CD4-positive, CD25-positive, alpha-beta regulatory T cell (primary cell): Measurements from ENCODE around the gene JMJD1C. TPM values are rescaled to one million over a fixed set of nuclear protein-coding genes. Genes with fewer than 3 reads are reported as not detected.

Experiments used
- ATAC-seq, 2 donors: fragments of 150-1000 bp; cut with Tn5 transposase; one replicate each; pipeline ENCODE4 v1.10.0; 2021; ENCODE audit warnings: low read depth in 2 of 2, moderate number of reproducible peaks in 2 of 2, moderate library complexity in 1 of 2
- DNase-seq, 3 donors: peaks; one replicate each; pipeline versions ENCODE4 v3.0.0 to v3.0.0-alpha.2; 2012 to 2022; ENCODE audit warnings: mixed read lengths in 1 of 3
- H3K27ac ChIP-seq: one replicate; pipeline ENCODE4 v1.7.0; 2013; ENCODE audit warnings: mild to moderate bottlenecking, low read length; ENCODE audit not compliant: insufficient read depth, poor library complexity, severe bottlenecking
- H3K27me3 ChIP-seq: one replicate; pipeline ENCODE4 v1.7.0; 2013; ENCODE audit warnings: low read length; ENCODE audit not compliant: control insufficient read depth, insufficient read depth
- H3K36me3 ChIP-seq: one replicate; pipeline ENCODE4 v1.7.0; 2013; ENCODE audit warnings: mild to moderate bottlenecking, low read length, moderate library complexity; ENCODE audit not compliant: control insufficient read depth, insufficient read depth
- H3K4me1 ChIP-seq: 2 replicates; pipeline ENCODE4 v1.7.0; 2013; ENCODE audit warnings: mild to moderate bottlenecking, low read length; ENCODE audit not compliant: insufficient read depth, control insufficient read depth, poor library complexity, severe bottlenecking
- H3K4me3 ChIP-seq: one replicate; pipeline ENCODE4 v1.7.0; 2013; ENCODE audit warnings: low read depth, mild to moderate bottlenecking, low read length, moderate library complexity
- H3K9me3 ChIP-seq, 2 experiments: 1 replicate in 1 of 2; 2 replicates in 1 of 2; pipeline ENCODE4 v1.7.0; 2013; ENCODE audit warnings: low read length in 2 of 2, mild to moderate bottlenecking in 1 of 2, moderate library complexity in 1 of 2; ENCODE audit not compliant: control insufficient read depth in 2 of 2
- H3K27ac Mint-ChIP-seq, 3 donors: one replicate each; pipeline ENCODE4 v1.8.0; 2020 to 2022; ENCODE audit warnings: mild to moderate bottlenecking in 3 of 3, mixed read lengths in 3 of 3, moderate library complexity in 2 of 3
- H3K27me3 Mint-ChIP-seq: one replicate; pipeline ENCODE4 v1.8.0; 2022; ENCODE audit warnings: mild to moderate bottlenecking, mixed read lengths
- H3K36me3 Mint-ChIP-seq: one replicate; pipeline ENCODE4 v1.8.0; 2020; ENCODE audit warnings: mixed read lengths
- H3K4me1 Mint-ChIP-seq, 4 donors: one replicate each; pipeline ENCODE4 v1.8.0; 2020 to 2022; ENCODE audit warnings: mixed read lengths in 4 of 4, mild to moderate bottlenecking in 1 of 4
- H3K4me3 Mint-ChIP-seq, 4 donors: one replicate each; pipeline ENCODE4 v1.8.0; 2020 to 2022; ENCODE audit warnings: mild to moderate bottlenecking in 4 of 4, mixed read lengths in 4 of 4, moderate library complexity in 3 of 4
- H3K9me3 Mint-ChIP-seq, 7 donors: one replicate each; pipeline ENCODE4 v1.8.0; 2020 to 2022; ENCODE audit warnings: mixed read lengths in 7 of 7, mild to moderate bottlenecking in 3 of 7, moderate library complexity in 2 of 7
- polyA plus RNA-seq, 4 donors: library from polyadenylated mRNA; unstranded; fragments of 300-500 nt; fragmentation: Illumina TruSeq; gene quantifications; one replicate each; pipeline ENCODE4 v1.2.3, GENCODE V29; 2021
- total RNA-seq: library from RNA; stranded (reverse); gene quantifications from one replicate; pipeline ENCODE4 v1.2.3, GENCODE V29; 2022

JMJD1C gene
- total and polyA plus RNA-seq, 5 donors from 2014 or later, result 35.5 to 222 (median 46.4) TPM

DNA sequence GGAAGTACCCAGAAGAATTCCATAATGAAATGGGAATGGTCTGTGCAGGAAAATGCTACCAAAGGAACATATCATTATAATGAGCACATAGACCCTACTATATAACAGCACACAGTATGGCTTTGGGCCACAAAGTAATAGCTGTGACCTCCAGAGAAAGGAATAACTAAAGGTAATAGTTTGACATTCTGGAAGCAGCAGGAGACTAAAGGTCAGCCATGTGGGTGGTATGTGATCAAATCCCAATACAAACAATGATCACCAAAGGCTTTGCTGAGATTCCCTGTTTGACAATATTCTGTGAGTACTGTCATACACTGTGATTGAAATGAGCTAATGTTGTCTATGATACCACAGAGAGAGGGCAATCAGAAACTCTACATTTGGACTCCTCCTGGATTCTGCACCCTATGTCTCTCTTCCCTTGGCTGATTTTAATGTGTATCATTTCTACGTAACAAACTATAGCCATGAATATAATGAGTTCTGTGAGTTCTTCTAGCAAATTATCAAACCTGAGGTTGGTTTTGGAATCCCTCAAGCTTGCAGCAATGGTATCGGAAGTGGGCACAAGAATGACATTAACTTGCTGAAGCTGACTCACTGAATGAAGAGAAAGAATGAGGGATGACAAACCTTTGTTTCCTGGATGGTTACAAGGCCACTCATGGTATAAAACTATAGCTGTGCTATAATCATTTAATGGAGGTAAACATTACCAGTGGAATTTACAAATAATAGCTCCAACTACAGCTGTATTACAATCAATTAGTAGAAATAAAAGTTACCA, 99.6 kb downstream of the JMJD1C start:
- Mint-ChIP-seq H3K4me3 (no peak overlapping the region), H3K9me3 (no peaks in the 10 kb centered on the region), H3K27me3 (no peaks in the 10 kb centered on the region), H3K36me3 (peaks cover 3% of the 10 kb centered on the region), H3K27ac (no peak overlapping the region), H3K4me1 (peaks cover 0 to 10% (median 5%) of the 10 kb centered on the region in 4 donors)
- H3K27me3 ChIP-seq, result no peaks in the 10 kb centered on the region
- ATAC-seq (no peak), DNase-seq (no peak)
- H3K9me3 ChIP-seq, result no peaks in the 10 kb centered on the region
- no peaks in the 10 kb centered on the region for H3K36me3 ChIP-seq
- no peaks in the 10 kb centered on the region for H3K4me1 ChIP-seq
- no peak overlapping the region for H3K27ac ChIP-seq
- H3K4me3 ChIP-seq, result no peak overlapping the region

DNA sequence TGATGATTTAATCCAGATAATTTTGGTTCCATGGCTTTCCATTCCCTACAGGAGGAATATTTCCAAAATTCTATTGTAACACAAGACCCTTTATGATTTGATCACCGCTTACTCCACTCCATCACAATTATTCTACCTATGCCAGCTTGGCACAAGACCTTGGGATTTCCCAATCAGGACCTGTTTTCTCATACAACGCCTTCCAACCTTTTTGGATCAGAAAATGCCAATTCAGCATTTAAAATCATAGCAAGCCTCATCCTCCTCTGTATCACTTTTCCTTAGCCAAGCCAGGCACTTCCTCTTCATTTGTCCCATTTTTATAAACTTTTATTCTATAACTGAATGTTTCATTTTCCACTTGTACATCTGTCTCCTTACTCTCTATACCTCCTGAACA, 100.9 kb downstream of the JMJD1C start:
- H3K4me3 ChIP-seq, result no peak overlapping the region
- H3K4me1 ChIP-seq, result no peaks in the 10 kb centered on the region
- no peaks in the 10 kb centered on the region for H3K27me3 Mint-ChIP-seq
- H3K27ac Mint-ChIP-seq, result no peak overlapping the region
- ATAC-seq (no peak), DNase-seq (no peak)
- H3K27me3 ChIP-seq, result no peaks in the 10 kb centered on the region
- H3K36me3 Mint-ChIP-seq, result peaks cover 3% of the 10 kb centered on the region
- no peak overlapping the region for H3K4me3 Mint-ChIP-seq
- no peaks in the 10 kb centered on the region for H3K36me3 ChIP-seq
- H3K27ac ChIP-seq, result no peak overlapping the region
- H3K9me3 ChIP-seq, result no peaks in the 10 kb centered on the region
- no peaks in the 10 kb centered on the region for H3K9me3 Mint-ChIP-seq
- H3K4me1 Mint-ChIP-seq, result peaks cover 0 to 6% (median 5%) of the 10 kb centered on the region in 4 donors

DNA sequence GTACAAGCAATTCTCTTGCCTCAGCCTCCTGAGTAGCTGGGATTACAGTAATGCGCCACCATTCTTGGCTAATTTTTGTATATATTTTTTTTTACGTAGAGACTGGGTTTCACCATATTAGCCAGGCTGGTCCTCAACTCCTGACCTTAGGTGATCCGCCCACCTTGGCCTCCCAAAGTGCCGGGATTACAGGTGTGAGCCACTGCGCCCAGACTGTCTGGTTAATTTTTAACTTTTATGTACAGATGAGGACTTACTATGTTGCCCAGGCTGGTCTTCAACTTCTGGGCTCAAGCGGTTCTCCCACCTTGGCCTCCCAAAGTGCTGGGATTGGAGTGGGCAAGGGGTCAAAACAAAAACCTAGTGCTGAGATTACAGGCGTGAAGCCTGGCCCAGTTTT, 101.8 kb downstream of the JMJD1C start:
- no peaks in the 10 kb centered on the region for H3K27me3 Mint-ChIP-seq
- no peak overlapping the region for H3K27ac Mint-ChIP-seq
- Histone ChIP-seq H3K36me3 (no peaks in the 10 kb centered on the region), H3K9me3 (no peaks in the 10 kb centered on the region), H3K4me3 (no peak overlapping the region), H3K27me3 (no peaks in the 10 kb centered on the region), H3K4me1 (no peaks in the 10 kb centered on the region), H3K27ac (no peak overlapping the region)
- H3K4me1 Mint-ChIP-seq, result peaks cover 0 to 6% (median 5%) of the 10 kb centered on the region in 4 donors
- peaks cover 3% of the 10 kb centered on the region for H3K36me3 Mint-ChIP-seq
- ATAC-seq, result no peak
- DNase-seq, result no peak
- no peaks in the 10 kb centered on the region for H3K9me3 Mint-ChIP-seq
- H3K4me3 Mint-ChIP-seq, result no peak overlapping the region

DNA sequence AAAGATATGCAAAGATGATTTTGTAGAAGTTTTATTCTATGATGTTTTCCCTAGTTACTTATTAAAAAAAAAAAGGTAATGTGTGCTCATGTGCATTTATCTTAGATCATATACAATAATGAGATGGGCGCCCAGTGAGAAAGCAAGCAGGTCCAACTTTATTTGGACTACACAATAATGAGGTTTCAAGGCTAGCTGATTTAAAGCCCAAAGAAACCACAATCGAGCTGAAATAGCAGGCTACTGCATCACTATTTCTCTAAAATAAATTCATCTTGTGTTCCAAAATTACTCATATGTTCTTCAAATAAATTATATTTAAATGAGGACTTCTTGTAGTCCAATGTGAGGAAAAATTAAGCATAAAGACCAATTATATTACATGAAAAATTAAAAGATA, 110.1 kb downstream of the JMJD1C start:
- DNase-seq, result no peak
- Mint-ChIP-seq H3K27ac (peak overlapping the region in 1 of 3 donors; percentile 1), H3K4me1 (peaks cover 9 to 28% (median 15%) of the 10 kb centered on the region in 4 donors), H3K4me3 (no peak overlapping the region), H3K36me3 (peaks cover 4% of the 10 kb centered on the region), H3K9me3 (no peaks in the 10 kb centered on the region), H3K27me3 (no peaks in the 10 kb centered on the region)
- Histone ChIP-seq H3K27me3 (no peaks in the 10 kb centered on the region), H3K4me1 (no peaks in the 10 kb centered on the region), H3K9me3 (no peaks in the 10 kb centered on the region), H3K27ac (no peak overlapping the region), H3K36me3 (no peaks in the 10 kb centered on the region), H3K4me3 (no peak overlapping the region)
- no peak for ATAC-seq

DNA sequence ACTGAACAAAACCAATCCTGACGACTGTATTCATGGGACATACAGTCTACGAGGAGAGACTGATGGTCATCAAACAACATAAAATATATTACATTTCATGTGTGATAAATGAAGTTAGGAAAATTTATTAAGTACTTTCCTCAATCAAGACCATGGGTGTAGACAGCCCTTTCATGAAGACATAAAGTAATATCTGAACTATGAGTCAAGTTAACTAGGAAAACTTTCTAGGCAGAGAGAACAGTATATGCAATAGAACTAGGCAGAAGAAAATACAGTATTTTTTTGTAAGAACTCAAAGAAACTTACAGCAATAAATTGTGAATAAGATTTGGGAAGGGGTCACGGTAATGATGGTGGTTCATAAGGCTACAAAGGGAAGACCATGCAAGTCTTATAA, 112.8 kb downstream of the JMJD1C start:
- no peaks in the 10 kb centered on the region for H3K9me3 ChIP-seq
- no peaks in the 10 kb centered on the region for H3K27me3 Mint-ChIP-seq
- no peak overlapping the region for H3K4me3 ChIP-seq
- H3K9me3 Mint-ChIP-seq, result no peaks in the 10 kb centered on the region
- DNase-seq (no peak), ATAC-seq (no peak)
- no peaks in the 10 kb centered on the region for H3K27me3 ChIP-seq
- H3K27ac ChIP-seq, result no peak overlapping the region
- H3K36me3 ChIP-seq, result no peaks in the 10 kb centered on the region
- H3K4me1 ChIP-seq, result no peaks in the 10 kb centered on the region
- H3K36me3 Mint-ChIP-seq, result peaks cover 4% of the 10 kb centered on the region
- peaks cover 11 to 22% (median 15%) of the 10 kb centered on the region in 4 donors for H3K4me1 Mint-ChIP-seq
- H3K4me3 Mint-ChIP-seq, result no peak overlapping the region
- H3K27ac Mint-ChIP-seq, result no peak overlapping the region

DNA sequence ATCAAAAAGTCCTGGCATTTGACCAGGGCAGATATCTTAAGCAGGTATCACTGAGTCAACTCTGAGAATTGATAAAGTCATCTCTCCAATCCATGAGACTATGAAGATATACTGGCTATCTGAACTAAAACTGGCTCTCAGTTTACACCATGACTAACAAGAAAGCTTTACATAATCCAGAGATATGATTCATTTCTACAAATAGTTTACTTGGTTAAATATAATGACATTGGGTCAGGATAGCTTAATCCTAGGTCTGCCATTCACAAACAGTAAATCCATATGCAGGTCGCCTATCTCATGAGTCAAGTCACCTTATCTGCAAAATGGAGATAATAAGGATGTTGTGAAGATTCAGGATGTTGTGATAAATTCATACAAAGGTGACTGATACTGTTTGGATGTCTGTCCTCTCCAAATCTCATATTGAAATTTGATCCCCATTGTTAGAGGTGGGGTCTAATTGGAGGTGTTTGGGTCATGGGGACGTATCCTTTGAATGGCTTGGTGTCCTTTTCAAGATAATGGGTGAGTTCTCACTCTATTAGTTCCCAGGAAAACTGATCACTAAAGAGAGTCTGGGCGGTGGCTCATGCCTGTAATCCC, 117.4 kb downstream of the JMJD1C start:
- Histone ChIP-seq H3K9me3 (no peaks in the 10 kb centered on the region), H3K27me3 (no peaks in the 10 kb centered on the region), H3K4me1 (no peaks in the 10 kb centered on the region), H3K27ac (no peak overlapping the region), H3K36me3 (no peaks in the 10 kb centered on the region), H3K4me3 (no peak overlapping the region)
- DNase-seq, result no peak
- Mint-ChIP-seq H3K9me3 (no peaks in the 10 kb centered on the region), H3K36me3 (peaks cover 4% of the 10 kb centered on the region), H3K4me3 (no peak overlapping the region), H3K4me1 (peaks cover 3 to 10% (median 8%) of the 10 kb centered on the region in 4 donors), H3K27me3 (no peaks in the 10 kb centered on the region), H3K27ac (no peak overlapping the region)
- ATAC-seq, result no peak

DNA sequence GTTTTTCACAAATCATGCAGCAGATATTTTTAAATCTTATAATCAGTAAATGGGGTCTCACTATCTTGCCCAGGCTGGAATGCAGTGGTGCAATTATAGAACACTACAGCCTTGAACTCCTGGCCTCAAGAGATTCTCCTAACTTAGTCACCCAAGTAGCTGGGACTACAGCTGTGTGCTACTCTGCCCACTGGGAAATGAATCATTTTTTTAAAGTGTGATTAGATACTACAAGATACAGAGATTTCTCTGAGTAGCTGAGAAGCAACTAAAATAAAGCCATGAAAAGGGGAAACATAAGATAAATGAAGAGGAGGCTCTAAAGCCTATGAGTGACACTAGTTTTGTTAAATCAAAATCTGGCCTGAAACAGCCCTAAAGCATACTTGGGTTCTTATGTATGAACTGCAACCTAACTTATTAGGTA, 119.7 kb downstream of the JMJD1C start:
- H3K27me3 Mint-ChIP-seq, result no peaks in the 10 kb centered on the region
- peaks cover 4 to 14% (median 6%) of the 10 kb centered on the region in 4 donors for H3K4me1 Mint-ChIP-seq

DNA sequence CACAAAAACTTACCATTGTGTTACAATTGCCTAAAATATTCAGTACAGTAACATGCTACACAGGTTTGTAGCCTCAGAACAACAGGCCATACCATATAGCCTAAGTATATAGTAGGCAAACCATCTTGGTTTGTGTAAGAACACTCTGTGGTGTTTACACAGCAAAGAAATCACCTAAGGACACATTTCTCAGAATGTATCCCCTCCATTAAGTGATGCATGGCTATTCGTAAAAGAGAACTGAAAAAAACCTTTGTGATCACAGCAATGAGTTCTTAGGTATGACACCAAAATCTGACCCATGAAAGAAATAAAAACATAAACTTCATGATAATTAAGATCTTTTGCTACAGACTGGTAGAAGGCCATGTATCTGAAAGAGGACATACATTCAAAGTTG, 121.5 kb downstream of the JMJD1C start:
- no peaks in the 10 kb centered on the region for H3K27me3 ChIP-seq
- Mint-ChIP-seq H3K27ac (no peak overlapping the region), H3K9me3 (no peaks in the 10 kb centered on the region), H3K4me1 (peaks cover 4 to 13% (median 8%) of the 10 kb centered on the region in 4 donors), H3K36me3 (peaks cover 4% of the 10 kb centered on the region), H3K4me3 (no peak overlapping the region), H3K27me3 (no peaks in the 10 kb centered on the region)
- DNase-seq (no peak), ATAC-seq (no peak)
- H3K9me3 ChIP-seq, result no peaks in the 10 kb centered on the region
- H3K27ac ChIP-seq, result no peak overlapping the region
- H3K36me3 ChIP-seq, result no peaks in the 10 kb centered on the region
- no peaks in the 10 kb centered on the region for H3K4me1 ChIP-seq
- H3K4me3 ChIP-seq, result no peak overlapping the region

More for the DNA sequence above, 119.7 kb downstream of the JMJD1C start:
- Mint-ChIP-seq H3K27ac (no peak overlapping the region), H3K36me3 (no peaks in the 10 kb centered on the region), H3K4me3 (no peak overlapping the region), H3K9me3 (no peaks in the 10 kb centered on the region)
- no peaks in the 10 kb centered on the region for H3K4me1 ChIP-seq
- no peak for ATAC-seq
- H3K4me3 ChIP-seq, result no peak overlapping the region
- H3K9me3 ChIP-seq, result no peaks in the 10 kb centered on the region
- no peaks in the 10 kb centered on the region for H3K27me3 ChIP-seq
- no peak overlapping the region for H3K27ac ChIP-seq
- no peak for DNase-seq
- H3K36me3 ChIP-seq, result no peaks in the 10 kb centered on the region
